Measurements from ENCODE around the gene SHMT2.
A peak's percentile ranks its signal among the peaks of the same experiment; 100 is the strongest.

The SHMT2 gene

GRCh38 chr12:57229634-57230380 is at the start of gene SHMT2:
TSS of gene SHMT2 (plus strand) at chr12:57229711. CDS start at chr12:57229779, 68 bp downstream.
- H3K4me3 ChIP-seq (ENCODE audit: low read length) = peak within 1 kb of the TSS; percentile 84
- no peak for TF ChIP-seq ZNF274 (IDR thresholded peaks at IDR 0.05; ENCODE audit: low read depth, low read length)

- no peak overlapping the region for H3K4me3 ChIP-seq (ENCODE audit: low read length)
- TF ChIP-seq ZNF274 (IDR thresholded peaks at IDR 0.05; ENCODE audit: low read depth, low read length) = no peak
Measured at GRCh38 chr12:57180321-57180989, 49.1 kb upstream of the SHMT2 start.

GRCh38 chr12:57181072-57181471 is 48.4 kb upstream of the SHMT2 start:
- no peak for TF ChIP-seq ZNF274 (IDR thresholded peaks at IDR 0.05; ENCODE audit: low read depth, low read length)

GRCh38 chr12:57181561-57182155 is 47.9 kb upstream of the SHMT2 start:
- H3K4me3 ChIP-seq (ENCODE audit: low read length) = no peak overlapping the region
- no peak for TF ChIP-seq ZNF274 (IDR thresholded peaks at IDR 0.05; ENCODE audit: low read depth, low read length)

More at GRCh38 chr12:57181072-57181471, 48.4 kb upstream of the SHMT2 start:
- H3K4me3 ChIP-seq (ENCODE audit: low read length) = no peak overlapping the region

- no peak overlapping the region for H3K4me3 ChIP-seq (ENCODE audit: low read length)
- no peak for TF ChIP-seq ZNF274 (IDR thresholded peaks at IDR 0.05; ENCODE audit: low read depth, low read length)
Measured at GRCh38 chr12:57182918-57183575, 46.5 kb upstream of the SHMT2 start.

- no peak for TF ChIP-seq ZNF274 (IDR thresholded peaks at IDR 0.05; ENCODE audit: low read depth, low read length)
Measured at GRCh38 chr12:57183939-57184725, 45.4 kb upstream of the SHMT2 start.

GRCh38 chr12:57185403-57185802 is 44.1 kb upstream of the SHMT2 start:
- H3K4me3 ChIP-seq (ENCODE audit: low read length) = no peak overlapping the region
- no peak for TF ChIP-seq ZNF274 (IDR thresholded peaks at IDR 0.05; ENCODE audit: low read depth, low read length)

More at GRCh38 chr12:57183939-57184725, 45.4 kb upstream of the SHMT2 start:
- H3K4me3 ChIP-seq (ENCODE audit: low read length) = no peak overlapping the region

GRCh38 chr12:57185906-57186508 is 43.5 kb upstream of the SHMT2 start:
- TF ChIP-seq ZNF274 (IDR thresholded peaks at IDR 0.05; ENCODE audit: low read depth, low read length) = no peak
- no peak overlapping the region for H3K4me3 ChIP-seq (ENCODE audit: low read length)

GRCh38 chr12:57187222-57188089 is 42.1 kb upstream of the SHMT2 start:
- TF ChIP-seq ZNF274 (IDR thresholded peaks at IDR 0.05; ENCODE audit: low read depth, low read length) = no peak
- no peak overlapping the region for H3K4me3 ChIP-seq (ENCODE audit: low read length)

GRCh38 chr12:57188090-57188425 is 41.5 kb upstream of the SHMT2 start:
- no peak for TF ChIP-seq ZNF274 (IDR thresholded peaks at IDR 0.05; ENCODE audit: low read depth, low read length)
- H3K4me3 ChIP-seq (ENCODE audit: low read length) = no peak overlapping the region

GRCh38 chr12:57190037-57190436 is 39.5 kb upstream of the SHMT2 start:
- no peak overlapping the region for H3K4me3 ChIP-seq (ENCODE audit: low read length)
- TF ChIP-seq ZNF274 (IDR thresholded peaks at IDR 0.05; ENCODE audit: low read depth, low read length) = no peak

GRCh38 chr12:57190821-57191220 is 38.7 kb upstream of the SHMT2 start:
- TF ChIP-seq ZNF274 (IDR thresholded peaks at IDR 0.05; ENCODE audit: low read depth, low read length) = no peak
- H3K4me3 ChIP-seq (ENCODE audit: low read length) = no peak overlapping the region
